ENCODE measurements around the gene TSHZ1. TPM values are rescaled to one million over a fixed set of nuclear protein-coding genes. Genes with fewer than 3 reads are reported as not detected.

TSHZ1 gene
- total and polyA plus RNA-seq, 2 of the 8 experiments (the other 6 are each of a cell fraction or from before 2014, with no cell fraction given) = 0.03 to 0.32 TPM

DNA sequence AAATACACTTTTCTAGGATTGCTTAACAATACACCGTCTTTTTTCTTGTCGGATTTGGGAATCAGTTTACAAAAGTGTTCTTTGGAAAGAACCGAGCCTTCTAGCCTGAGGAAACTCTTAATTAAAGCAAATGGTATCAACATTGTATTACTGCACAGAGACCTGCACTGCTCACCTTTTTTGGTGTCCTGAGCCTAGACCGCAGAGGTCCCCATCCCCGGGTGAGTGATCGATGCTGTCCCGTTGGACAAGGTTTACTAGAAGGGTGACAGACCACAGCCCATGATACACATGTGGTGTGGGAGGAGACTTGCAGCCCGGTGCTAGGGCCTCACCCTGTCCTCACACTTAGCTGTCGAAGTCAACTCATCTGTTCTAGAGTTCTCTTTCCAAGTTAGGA, 55.3 kb downstream of the TSHZ1 start:
- H3K14ac ChIP-seq (ENCODE audit: insufficient read length) = no peak overlapping the region
- H3K18ac ChIP-seq (ENCODE audit: extremely low read depth, low read length) = no peak overlapping the region
- H3K9me3 ChIP-seq (ENCODE audit: insufficient read depth in 2 of 2, low read depth in 1 of 2, low read length in 1 of 2) = no peaks in the 10 kb centered on the region
- no peak overlapping the region for H4K5ac ChIP-seq (ENCODE audit: insufficient read length, low read depth, low read length)
- H2AK5ac ChIP-seq (ENCODE audit: low read depth, low read length) = no peak overlapping the region
- H2BK12ac ChIP-seq (ENCODE audit: low read depth, low read length) = no peak overlapping the region
- H3K79me1 ChIP-seq (ENCODE audit: low read depth, low read length) = no peaks in the 10 kb centered on the region
- no peak overlapping the region for H2BK15ac ChIP-seq (ENCODE audit: low read length)
- no peak overlapping the region for H4K91ac ChIP-seq (replicated peaks; ENCODE audit: insufficient read length, low read length)
- H3K9ac ChIP-seq (replicated peaks in 1 of 4; ENCODE audit: extremely low read depth in 1 of 4, low read depth in 3 of 4, low read length in 3 of 4) = no peak overlapping the region; a peak in 1 of 7 replicates
- H3K4ac ChIP-seq (replicated peaks; ENCODE audit: insufficient read length, low read depth, low read length) = no peak overlapping the region
- FAIRE-seq (no peak), DNase-seq (ENCODE audit: low read depth in 1 of 2, low spot score in 2 of 2) (no peak)
- H3K23me2 ChIP-seq (ENCODE audit: low read depth, low read length) = no peaks in the 10 kb centered on the region
- H4K8ac ChIP-seq (ENCODE audit: extremely low read depth, insufficient read depth, low read length) = no peak overlapping the region
- no peak overlapping the region for H2AFZ ChIP-seq (ENCODE audit: low read length)
- H3K4me1 ChIP-seq (replicated peaks in 1 of 4; ENCODE audit: control insufficient read depth in 3 of 4, insufficient read depth in 4 of 4, low read length in 3 of 4) = no peaks in the 10 kb centered on the region
- H2BK5ac ChIP-seq (ENCODE audit: low read depth, low read length) = no peak overlapping the region
- no peak overlapping the region for H3K4me2 ChIP-seq (ENCODE audit: insufficient read depth in 1 of 2, low read depth in 2 of 2, low read length in 2 of 2)
- ChIA-PET POLR2A (ENCODE audit: partially characterized antibody) (no interaction called here), CTCF (ENCODE audit: partially characterized antibody) (interaction anchor here (1.4 kb wide), 1 partner anchor 14 kb away, joined by 3 read pairs; no protein-coding TSS in a partner anchor)
- H3K23ac ChIP-seq (ENCODE audit: insufficient read length) = no peak overlapping the region
- H2BK120ac ChIP-seq (replicated peaks; ENCODE audit: low read depth, low read length) = no peak overlapping the region
- WGBS, 2 experiments (ENCODE audit: extremely low coverage in 1 of 2, insufficient coverage in 1 of 2, insufficient read length in 1 of 2, insufficient replicate concordance in 2 of 2, low coverage in 1 of 2, low lambda C conversion rate in 2 of 2, missing lambda C conversion rate in 1 of 2) = 88% methylated on average over 9 of the region's 9 CpGs; no CpG with 5 or more reads in 1 of the 2 experiments
- no peak overlapping the region for H2BK20ac ChIP-seq (ENCODE audit: low read length)
- H3K4me3 ChIP-seq (ENCODE audit: extremely low read depth in 1 of 4, insufficient read depth in 2 of 4, low read depth in 3 of 4, low read length in 4 of 4) = no peak overlapping the region
- no peaks in the 10 kb centered on the region for H4K20me1 ChIP-seq (replicated peaks in 1 of 2; ENCODE audit: control insufficient read depth in 1 of 2, insufficient read depth in 2 of 2, low read length in 2 of 2)
- no peaks in the 10 kb centered on the region for H3K79me2 ChIP-seq (ENCODE audit: control insufficient read depth in 1 of 2, insufficient read depth in 2 of 2, low read length in 2 of 2)
- H3K36me3 ChIP-seq (ENCODE audit: control insufficient read depth in 2 of 4, insufficient read depth in 4 of 4, low read length in 3 of 4) = no peaks in the 10 kb centered on the region
- no peaks in the 10 kb centered on the region for H3K27me3 ChIP-seq (replicated peaks in 1 of 4; ENCODE audit: control insufficient read depth in 3 of 4, extremely low read depth in 1 of 4, insufficient read depth in 3 of 4, low read length in 3 of 4)
- no peak overlapping the region for H3K27ac ChIP-seq (ENCODE audit: low read depth, low read length)
- no peak overlapping the region for H3K56ac ChIP-seq (replicated peaks; ENCODE audit: insufficient read length, low read depth, low read length)
- TF ChIP-seq RBBP5 (IDR thresholded peaks at IDR 0.05; ENCODE audit: borderline replicate concordance, low read depth, low read length) = no peak
- TF ChIP-seq, protein P1, sequence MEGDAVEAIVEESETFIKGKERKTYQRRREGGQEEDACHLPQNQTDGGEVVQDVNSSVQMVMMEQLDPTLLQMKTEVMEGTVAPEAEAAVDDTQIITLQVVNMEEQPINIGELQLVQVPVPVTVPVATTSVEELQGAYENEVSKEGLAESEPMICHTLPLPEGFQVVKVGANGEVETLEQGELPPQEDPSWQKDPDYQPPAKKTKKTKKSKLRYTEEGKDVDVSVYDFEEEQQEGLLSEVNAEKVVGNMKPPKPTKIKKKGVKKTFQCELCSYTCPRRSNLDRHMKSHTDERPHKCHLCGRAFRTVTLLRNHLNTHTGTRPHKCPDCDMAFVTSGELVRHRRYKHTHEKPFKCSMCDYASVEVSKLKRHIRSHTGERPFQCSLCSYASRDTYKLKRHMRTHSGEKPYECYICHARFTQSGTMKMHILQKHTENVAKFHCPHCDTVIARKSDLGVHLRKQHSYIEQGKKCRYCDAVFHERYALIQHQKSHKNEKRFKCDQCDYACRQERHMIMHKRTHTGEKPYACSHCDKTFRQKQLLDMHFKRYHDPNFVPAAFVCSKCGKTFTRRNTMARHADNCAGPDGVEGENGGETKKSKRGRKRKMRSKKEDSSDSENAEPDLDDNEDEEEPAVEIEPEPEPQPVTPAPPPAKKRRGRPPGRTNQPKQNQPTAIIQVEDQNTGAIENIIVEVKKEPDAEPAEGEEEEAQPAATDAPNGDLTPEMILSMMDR (IDR thresholded peaks at IDR 0.05; ENCODE audit: control extremely low read depth in 1 of 3, insufficient read depth in 1 of 3, low read depth in 1 of 3, low read length in 3 of 3) = no peak
- TF ChIP-seq SP2 (IDR thresholded peaks at IDR 0.05; ENCODE audit: low read length) = no peak
- TF ChIP-seq ZNF274 (IDR thresholded peaks at IDR 0.05; ENCODE audit: borderline replicate concordance, extremely low read depth, low read length) = no peak
- TF ChIP-seq CHD1 (IDR thresholded peaks at IDR 0.05; ENCODE audit: low read depth, low read length) = no peak
- TF ChIP-seq TEAD4 (IDR thresholded peaks at IDR 0.05; ENCODE audit: low read depth, low read length) = no peak
- no peak for TF ChIP-seq CEBPB (IDR thresholded peaks at IDR 0.05; ENCODE audit: low read depth, low read length)
- no peak for TF ChIP-seq FOSL1 (IDR thresholded peaks at IDR 0.05; ENCODE audit: insufficient read depth, low read depth, low read length)
- TF ChIP-seq ASH2L (IDR thresholded peaks at IDR 0.05; ENCODE audit: low read length) = no peak
- no peak for TF ChIP-seq KDM5A (IDR thresholded peaks at IDR 0.05; ENCODE audit: low read length)
- TF ChIP-seq, protein P2, sequence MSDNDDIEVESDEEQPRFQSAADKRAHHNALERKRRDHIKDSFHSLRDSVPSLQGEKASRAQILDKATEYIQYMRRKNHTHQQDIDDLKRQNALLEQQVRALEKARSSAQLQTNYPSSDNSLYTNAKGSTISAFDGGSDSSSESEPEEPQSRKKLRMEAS (IDR thresholded peaks at IDR 0.05) = no peak
- no peak for TF ChIP-seq SIRT6 (IDR thresholded peaks at IDR 0.05; ENCODE audit: low read length)
